HUDEP-2 (cell line): ENCODE results near the gene ATP10D.
A peak's percentile ranks its signal among the peaks of the same experiment; 100 is the strongest.

Experiments
- DNase-seq, 76 experiments: peaks; one replicate each; lab custom pipeline; 2025; ENCODE audit not compliant: unreplicated experiment in 76 of 76; lab: John Stamatoyannopoulos, UW

Gene ATP10D

DNA sequence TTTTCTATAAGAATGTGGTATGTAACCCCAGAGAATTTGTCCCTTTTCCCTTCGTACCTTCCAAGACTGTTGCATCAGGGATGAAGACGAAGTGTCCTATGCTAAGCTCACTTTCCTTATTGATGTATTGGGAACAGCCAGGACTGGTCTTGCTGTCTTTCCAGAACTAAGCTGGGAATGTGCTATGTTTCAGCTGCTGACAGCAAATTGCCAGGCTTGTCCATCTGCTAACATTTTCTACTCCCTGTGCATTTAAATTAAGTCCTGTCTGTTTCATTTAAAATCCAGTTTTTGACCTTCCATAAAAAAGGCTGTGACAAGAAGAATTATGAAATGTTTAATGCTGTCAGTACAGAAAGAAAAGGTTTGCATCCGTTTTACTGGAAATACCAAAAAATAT lies 87.9 kb downstream of the ATP10D start:
- no peak for DNase-seq

DNA sequence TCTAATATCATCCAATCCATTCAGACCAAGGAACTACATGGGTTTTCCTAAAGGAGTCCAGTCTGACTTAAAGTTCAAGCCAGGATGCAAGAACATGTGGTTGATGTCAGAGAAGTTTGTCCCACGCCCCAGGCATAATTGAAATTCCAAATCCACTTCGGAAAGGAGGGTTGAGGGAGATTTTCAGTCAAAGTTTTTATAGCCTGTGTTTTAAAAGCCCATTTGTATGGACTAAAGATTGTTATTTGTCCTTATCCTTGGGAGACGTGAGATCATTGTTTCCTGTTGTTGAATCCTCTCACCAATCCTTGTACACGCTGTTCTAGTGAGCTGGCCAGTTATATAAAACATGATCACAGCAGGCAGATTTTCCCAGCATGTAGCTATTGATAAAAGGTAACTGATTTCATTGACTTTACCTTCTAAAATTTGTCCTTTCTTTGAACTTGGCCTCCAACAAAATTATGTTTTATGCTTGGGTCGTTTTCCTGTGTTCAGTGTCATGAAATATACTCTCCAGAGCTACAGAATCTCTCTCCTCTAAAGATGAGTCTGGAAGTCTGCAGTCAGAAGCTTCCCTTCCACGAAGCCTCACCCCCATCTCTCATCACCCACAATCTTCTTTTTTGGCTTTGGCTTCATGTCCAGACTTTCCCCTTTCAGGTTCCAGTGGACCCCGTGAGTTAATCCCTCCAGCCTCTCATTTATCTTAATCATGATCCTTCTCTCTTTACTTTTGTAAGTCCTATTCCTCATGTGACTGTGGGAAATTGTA lies 92.9 kb downstream of the ATP10D start:
- no peak for DNase-seq

DNA sequence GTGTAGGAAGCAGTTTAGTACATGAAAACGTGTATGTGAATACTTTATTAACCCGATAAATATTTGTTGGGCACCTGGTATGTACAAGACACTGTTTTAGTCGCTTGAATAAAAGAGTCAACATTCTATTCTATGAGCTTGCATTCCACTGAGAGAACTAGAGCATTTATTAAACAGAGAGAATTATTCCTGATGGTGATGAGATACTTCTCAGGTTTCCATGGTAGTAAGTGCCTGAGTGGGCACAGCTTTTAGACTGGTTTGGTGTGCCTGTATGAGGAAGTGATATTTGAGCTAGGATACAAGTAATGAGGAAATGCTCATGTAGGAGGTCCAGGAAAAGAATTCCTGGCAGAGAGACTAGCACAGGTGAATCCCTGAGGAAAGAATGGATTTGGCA lies 94.2 kb downstream of the ATP10D start:
- no peak for DNase-seq

DNA sequence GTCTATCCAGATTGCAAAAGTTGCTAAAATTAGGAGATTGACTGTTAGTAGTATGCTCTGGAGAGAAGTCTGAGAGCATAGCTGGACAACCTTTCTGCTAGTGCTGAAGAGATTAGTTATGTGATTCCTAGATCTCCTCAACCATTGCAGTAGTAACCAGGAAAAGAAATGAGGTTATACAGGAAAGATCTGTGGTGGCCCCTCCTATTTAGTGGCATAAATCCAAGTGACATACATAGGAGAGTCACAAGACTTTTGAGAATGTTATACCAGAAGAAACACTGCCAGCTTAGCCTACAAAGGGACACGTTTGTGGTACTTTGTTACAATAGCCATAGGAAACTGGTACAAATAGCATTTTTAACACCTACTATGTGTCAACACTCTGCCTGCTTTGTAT lies 105.2 kb downstream of the ATP10D start:
- no peak for DNase-seq

DNA sequence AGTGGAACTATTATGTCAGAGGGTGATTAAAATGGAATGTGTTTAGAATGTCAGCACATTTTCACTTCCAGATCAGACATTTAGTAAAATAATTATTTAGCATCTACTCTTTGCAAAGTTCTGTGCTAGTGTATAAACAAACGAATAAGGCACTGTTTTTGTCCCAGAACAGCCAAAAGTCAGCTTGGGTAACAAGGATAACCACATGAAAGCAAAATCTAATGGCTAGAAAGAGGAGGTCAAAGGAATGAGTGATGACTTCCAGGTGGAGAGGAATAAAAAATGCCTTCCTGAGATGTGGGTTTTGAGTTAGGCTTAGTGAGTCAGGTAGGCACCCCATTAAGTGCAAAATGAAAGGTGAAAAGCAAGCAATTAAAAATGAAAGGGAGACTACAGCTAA lies 112.6 kb downstream of the ATP10D start:
- no peak for DNase-seq

DNA sequence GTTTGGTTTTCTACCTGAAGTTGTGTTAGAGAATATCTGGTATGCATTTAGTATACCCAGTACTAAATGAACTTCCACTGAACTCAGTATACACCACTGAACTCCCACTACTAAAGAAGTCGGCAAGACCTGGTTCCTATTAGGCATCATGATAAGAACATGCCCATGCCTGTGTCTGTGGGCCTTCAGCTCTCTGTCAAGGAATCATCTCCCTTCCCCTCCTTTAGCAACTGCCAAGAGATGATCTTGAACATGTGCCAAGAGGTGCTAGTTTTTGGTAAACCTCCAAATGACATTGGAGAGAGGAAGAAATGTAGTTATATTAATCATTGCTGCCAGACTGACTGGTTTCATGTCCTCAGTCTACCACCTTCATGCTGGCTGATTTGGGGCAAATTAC lies 113.2 kb downstream of the ATP10D start:
- DNase-seq: peak in 6 of 76 experiments; percentile 0 to 15 (median 2)

DNA sequence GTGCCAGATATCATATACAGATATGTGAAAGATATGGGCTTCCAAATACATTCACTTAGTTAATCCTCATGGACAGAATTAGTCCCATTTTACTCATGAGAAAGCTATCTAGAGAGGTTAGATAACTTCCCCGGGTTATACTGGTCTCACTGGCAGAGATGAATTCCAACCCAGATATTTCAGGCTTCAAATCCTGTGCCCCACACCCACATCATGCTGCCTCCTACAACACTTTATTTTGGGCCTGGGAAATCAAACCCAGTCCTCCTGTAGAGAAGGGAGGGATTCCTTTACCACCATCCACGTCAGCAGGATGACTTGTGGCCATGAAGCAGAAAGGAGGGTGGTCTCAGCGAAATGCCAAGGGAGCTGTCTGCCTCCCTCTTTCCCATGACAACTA lies 113.8 kb downstream of the ATP10D start:
- DNase-seq: no peak

DNA sequence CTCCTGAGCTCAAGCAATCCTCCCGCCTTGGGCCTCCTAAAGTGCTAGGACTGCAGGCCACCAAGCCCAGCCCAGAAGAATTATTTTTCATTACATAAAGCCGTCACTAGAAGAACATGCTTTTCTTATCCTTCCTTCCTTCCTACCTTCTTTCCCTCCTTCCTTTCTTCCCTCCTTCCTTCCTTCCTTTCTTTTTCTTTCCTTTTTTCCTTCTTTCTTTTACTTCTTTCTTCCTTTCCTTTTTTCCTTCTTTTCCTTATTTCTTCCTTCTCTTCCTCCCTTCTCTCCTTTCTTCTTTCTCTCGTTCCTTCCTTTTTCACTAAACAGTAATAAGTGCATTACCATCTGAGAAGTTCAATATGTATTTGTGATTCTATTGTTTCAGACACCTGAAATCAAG lies 121.4 kb downstream of the ATP10D start:
- DNase-seq: no peak

DNA sequence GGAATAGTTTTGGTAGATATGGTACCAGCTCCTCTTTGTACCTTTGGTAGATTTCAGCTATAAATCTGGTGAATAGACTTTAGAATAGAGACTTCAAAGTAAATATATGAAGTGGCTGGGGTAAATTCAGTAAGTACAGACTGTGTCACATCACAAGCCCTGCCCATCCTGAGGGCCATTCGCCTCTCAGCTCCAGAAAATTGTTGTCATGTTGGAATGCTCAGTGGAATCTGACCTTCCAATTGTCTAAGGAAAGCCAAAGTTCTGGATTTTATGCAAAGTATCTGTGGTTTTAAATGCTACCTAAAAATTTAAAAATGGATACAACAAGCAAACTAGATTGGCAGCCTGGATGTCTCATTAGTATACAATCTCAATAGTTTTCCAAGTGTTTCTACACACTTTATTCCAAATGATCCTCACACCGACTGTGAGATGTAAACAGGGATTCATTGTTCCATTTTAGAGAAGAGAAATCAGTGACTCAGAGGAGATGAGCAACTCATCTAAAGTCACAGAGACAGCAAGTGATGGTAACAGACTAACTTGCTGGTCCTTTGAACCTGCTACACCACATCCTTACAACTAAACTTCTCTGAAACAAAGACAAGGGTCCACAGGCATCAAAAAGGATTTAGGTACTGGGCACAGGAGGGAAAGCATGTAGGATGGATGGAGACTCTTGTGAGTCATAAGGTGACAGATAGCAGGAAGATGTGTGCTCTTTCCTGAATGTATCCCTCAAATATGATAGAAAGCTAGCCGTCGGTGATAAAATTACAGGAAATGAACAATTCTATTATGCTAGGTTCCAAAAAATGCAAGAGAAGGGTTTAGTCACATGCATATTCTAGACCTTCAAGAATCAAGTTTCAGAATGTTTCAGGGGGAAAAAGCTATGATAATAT lies 127.3 kb downstream of the ATP10D start:
- no peak for DNase-seq

DNA sequence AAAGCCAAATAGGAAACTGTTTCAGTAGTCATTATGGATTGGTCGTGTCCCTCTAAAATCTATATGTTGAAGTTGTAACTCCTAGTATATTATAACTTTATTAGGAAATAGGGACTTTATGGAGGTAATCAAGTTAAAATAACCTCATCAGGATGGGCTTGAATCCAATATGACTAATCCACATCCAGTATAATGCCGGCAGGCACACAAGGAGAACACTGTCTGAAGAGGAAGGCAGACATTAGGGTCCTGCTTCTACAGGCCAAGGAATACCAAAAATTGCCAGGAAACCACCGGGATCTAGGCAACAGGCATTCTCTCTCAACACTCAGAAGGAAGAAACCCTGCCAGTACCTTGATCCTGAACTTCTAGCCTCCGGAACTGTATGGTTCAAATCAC lies 130.3 kb downstream of the ATP10D start:
- DNase-seq: no peak

DNA sequence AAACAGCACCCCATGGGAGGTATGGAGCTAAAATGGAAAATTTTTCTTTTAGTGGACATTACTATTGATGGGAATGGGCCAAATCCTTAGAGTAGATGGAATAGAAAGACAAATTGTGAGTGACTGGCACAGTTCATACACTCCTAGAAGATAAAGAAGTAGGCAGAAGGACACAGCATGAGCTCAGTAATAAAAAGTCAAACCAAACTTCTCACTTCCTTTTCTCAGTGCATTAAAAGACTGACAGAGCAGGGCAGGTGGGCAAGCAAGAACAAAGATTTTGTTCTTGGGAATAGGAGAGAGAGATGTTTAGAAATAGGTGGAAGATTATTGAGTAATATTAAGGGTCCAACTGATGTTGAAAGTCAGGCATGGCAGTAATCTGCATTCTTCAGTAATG lies 132.5 kb downstream of the ATP10D start:
- DNase-seq: no peak

DNA sequence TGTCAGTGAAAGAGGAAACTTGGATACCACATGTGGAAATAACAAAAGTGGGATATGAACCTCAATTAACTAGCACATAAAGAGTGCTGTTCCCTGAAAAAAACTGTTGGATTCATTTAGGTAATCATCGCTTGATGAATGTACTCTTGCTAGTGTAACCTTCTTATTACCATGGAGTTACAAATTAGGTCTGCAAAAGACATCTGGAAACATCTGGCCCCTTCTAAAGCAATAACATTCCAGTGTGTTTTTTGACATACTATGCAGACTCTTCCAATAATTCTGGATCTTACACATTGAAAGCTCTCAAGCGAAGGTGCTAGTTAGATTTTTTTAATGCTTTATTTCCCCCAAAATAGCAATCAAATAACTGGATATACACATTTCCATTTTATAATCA lies 134.6 kb downstream of the ATP10D start:
- DNase-seq: no peak

DNA sequence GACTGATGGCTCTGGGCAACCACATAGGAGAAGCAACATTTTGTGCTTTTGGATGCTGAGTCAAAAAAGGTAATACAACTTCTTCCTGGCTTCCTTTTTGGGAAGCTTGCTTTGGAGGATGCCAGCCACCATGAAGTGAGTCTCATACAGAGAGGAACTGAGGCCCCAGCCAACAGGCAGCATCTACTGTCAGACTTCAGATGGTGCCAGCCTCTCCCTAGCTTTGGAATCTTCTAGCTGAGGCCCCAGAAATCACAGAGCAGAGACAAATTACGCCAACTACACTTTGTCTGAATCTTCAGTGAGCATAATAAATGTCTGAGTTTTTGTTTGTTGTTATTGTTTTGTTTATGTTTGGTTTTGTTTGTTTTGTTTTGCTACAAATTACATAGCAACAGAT lies 136.1 kb downstream of the ATP10D start:
- DNase-seq: no peak

DNA sequence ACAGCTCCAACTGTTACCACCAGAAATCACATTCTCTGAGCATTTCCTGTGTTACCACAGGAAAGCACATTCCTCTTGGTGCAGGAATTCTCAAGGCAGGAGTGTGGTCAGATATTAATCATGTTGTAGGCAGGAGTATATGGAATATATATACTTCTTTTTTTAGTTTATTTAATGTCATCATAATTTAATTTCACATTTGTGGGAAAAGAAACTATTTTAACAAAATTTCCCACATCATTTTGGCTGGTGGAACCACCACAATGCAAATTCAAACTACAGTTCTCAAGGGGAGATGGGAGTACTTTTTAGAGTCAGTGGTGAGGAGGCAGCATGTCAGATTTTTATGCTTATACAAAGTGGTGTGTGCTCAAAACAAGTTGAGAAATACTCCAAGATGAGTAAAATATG lies 139.0 kb downstream of the ATP10D start:
- no peak for DNase-seq

DNA sequence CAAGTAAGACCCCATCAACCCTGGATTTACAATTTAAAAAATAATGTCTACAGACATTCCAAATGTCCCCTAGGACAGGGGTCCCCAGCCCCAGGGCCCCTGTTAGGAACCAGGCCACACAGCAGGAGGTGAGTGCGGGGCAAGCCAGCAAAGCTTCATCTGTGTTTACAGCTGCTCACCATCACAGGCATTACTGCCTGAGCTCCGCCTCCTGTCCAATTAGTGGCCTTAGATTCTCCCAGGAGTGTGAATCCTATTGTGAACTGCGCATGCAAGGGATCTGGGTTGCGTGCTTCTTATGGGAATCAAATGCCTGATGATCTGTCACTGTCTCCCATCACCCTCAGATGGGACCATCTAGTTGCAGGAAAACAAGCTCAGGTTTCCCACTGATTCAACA lies 146.1 kb downstream of the ATP10D start:
- no peak for DNase-seq

DNA sequence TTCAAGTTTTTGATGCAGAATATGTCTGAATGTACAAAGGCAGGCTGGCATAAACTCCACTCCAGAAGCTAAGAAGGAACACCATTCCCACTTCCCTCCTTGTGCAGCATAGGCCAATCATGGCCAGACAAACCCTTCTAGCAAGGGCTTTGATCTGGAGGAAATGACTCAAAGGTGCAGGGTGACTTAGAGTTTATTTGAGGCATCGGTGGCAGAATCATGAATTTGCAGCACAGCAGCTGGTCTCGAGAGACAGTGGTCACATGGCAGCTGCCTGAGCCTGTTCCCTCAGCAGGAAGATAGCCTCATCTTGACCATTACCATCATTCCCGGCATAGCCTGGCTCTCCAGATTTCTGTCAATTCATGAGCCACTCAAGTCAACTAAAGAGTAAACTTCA lies 154.5 kb downstream of the ATP10D start:
- no peak for DNase-seq

DNA sequence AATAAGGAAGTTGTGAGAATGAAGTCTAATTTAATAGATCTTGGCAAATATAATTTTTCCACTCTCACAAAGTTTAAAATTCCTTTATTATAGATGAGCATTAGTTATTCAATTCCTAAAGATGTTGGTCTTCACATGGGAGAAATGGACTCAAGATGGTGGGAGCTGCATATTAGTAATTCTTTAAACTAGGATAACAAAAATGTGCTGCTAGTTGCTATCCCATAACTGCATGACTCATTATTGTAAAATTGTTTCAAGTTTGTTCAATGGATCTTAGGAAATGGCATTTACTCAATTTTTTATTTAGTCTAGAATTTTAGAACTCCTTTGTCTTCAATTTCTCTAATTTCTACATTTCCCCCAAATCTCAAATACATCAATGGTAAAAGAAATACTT lies 155.8 kb downstream of the ATP10D start:
- no peak for DNase-seq

DNA sequence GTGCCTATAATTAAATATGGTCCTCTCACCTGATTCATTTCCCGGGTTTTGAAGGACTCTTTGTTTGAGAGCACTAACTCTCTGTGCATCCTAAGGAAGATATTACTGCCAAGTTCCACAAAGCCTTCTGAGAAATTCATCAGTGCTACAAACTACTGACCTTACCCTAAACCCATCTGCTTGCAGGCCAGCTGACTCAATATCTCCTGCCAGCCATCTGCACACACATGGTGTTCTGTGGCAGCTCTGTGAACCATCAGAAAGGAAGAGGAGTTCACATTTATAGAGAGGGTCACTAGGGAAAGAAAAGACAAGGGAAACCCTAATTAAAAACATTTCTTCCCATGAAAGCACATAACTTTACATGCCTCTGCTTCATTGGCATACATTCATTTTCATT lies 156.7 kb downstream of the ATP10D start:
- DNase-seq: no peak

DNA sequence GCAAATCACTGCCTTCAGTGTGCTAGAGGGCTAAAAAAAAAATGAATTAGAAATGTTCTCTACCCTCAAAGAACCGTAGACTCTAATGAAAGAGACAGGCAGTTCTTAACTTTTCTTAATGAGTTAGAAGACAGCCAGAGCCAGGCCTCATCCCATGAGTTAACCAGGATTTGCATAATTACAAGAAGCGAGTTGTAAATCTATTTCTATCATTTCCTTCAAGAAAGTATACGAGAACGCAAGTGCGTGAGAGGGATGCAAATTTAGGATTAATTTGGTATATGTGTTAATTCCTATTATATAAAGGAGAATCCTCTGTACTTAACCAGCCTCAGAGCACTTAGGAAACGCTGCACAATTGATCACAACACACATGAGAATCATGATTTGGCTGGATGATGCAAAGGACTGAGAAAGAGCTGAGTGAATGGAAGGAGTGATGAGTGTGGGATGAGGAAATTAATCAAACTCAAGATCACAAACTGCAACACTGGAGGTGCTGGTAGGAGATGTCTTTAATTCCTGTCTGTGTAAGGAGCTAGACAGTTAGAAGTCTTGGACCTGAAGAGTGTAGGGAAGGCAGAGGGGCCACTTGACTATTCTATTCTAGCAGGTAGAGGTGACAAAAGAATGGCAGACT lies 157.2 kb downstream of the ATP10D start:
- no peak for DNase-seq
